SU-DHL-6 (cell line): ENCODE results near the gene ACAP3.

ENCODE experiments used
- H2AFZ ChIP-seq: fragments of 200-600 bp; sonication (generic); 2 replicates; pipeline ENCODE4 v1.6.1; 2014; ENCODE audit warnings: low read depth, mild to moderate bottlenecking, moderate library complexity, mixed read lengths, antibody characterized with exemption, low read length; ENCODE audit not compliant: severe bottlenecking
- H3F3A ChIP-seq: fragments of 200-600 bp; shearing (Covaris generic); 2 replicates; pipeline ENCODE4 v1.6.0; 2016; ENCODE audit warnings: antibody characterized with exemption, mild to moderate bottlenecking; ENCODE audit not compliant: insufficient read depth
- H3K27ac ChIP-seq: fragments of 200-600 bp; sonication (generic); 2 replicates; pipeline ENCODE4 v1.5.1; 2016; ENCODE audit warnings: low read depth, mild to moderate bottlenecking, low read length, moderate library complexity, mixed read lengths
- H3K27me3 ChIP-seq: fragments of 200-600 bp; sonication (generic), shearing (Covaris generic); 2 replicates; pipeline ENCODE4 v1.6.0; 2014; ENCODE audit warnings: mild to moderate bottlenecking, low read length
- H3K36me3 ChIP-seq: fragments of 200-600 bp; sonication (generic); 2 replicates; pipeline ENCODE4 v1.6.1; 2014; ENCODE audit warnings: mild to moderate bottlenecking, low read length, mixed read lengths
- H3K4me2 ChIP-seq: fragments of 300-600, 200-600 bp; shearing (Covaris generic), sonication (generic); 2 replicates; pipeline ENCODE4 v1.6.0; 2014; ENCODE audit warnings: low read length, low read depth, mild to moderate bottlenecking; ENCODE audit not compliant: poor library complexity, severe bottlenecking
- H3K4me3 ChIP-seq: fragments of 200-600 bp; sonication (generic); 2 replicates; pipeline ENCODE4 v1.5.1; 2014; ENCODE audit warnings: antibody characterized with exemption, low read length, mild to moderate bottlenecking, mixed read lengths; ENCODE audit not compliant: insufficient read depth, poor library complexity, severe bottlenecking
- H3K79me2 ChIP-seq: fragments of 200-600 bp; sonication (generic); 2 replicates; pipeline ENCODE4 v1.6.1; 2014; ENCODE audit warnings: mild to moderate bottlenecking, low read length, moderate library complexity; ENCODE audit not compliant: insufficient read depth
- H3K9ac ChIP-seq: fragments of 200-600 bp; sonication (generic); 2 replicates; pipeline ENCODE4 v1.7.0; 2014; ENCODE audit warnings: mild to moderate bottlenecking, low read length
- H3K9me2 ChIP-seq: fragments of 200-600 bp; sonication (generic); replicated peaks from 2 replicates; pipeline ENCODE4 v1.6.1; 2014; ENCODE audit warnings: low read length; ENCODE audit not compliant: insufficient read depth
- H3K9me3 ChIP-seq: fragments of 200-600 bp; sonication (generic); 2 replicates; pipeline ENCODE4 v1.6.1; 2014; ENCODE audit warnings: low read length, mixed read lengths; ENCODE audit not compliant: insufficient read depth
- H4K20me1 ChIP-seq: fragments of 200-600 bp; sonication (generic); 2 replicates; pipeline ENCODE4 v1.6.1; 2014; ENCODE audit warnings: low read depth, mild to moderate bottlenecking, antibody characterized with exemption, low read length, moderate library complexity, mixed read lengths
- CTCF ChIP-seq: fragments of 200-600 bp; sonication (generic); IDR thresholded peaks from one replicate; pipeline ENCODE4 v1.5.1; 2017; ENCODE audit warnings: antibody characterized with exemption, mild to moderate bottlenecking, low read length, moderate library complexity; ENCODE audit not compliant: insufficient read depth, poor library complexity, severe bottlenecking
- EZH2phosphoT487 ChIP-seq: fragments of 200-600 bp; sonication (generic), shearing (Covaris generic); conservative IDR thresholded peaks from 2 replicates; pipeline ENCODE4 v1.6.1; 2018; ENCODE audit warnings: mild to moderate bottlenecking, antibody characterized with exemption, low read length, moderate library complexity, mixed read lengths

ACAP3 gene

GRCh38 chr1:1282998-1283397 is 24.7 kb downstream of the ACAP3 start:
- H3K27me3 ChIP-seq = no peaks in the 10 kb centered on the region
- H3K4me2 ChIP-seq = no peak overlapping the region
- H4K20me1 ChIP-seq = no peaks in the 10 kb centered on the region
- no peaks in the 10 kb centered on the region for H3F3A ChIP-seq
- TF ChIP-seq EZH2phosphoT487 (no peak), CTCF (no peak)
- no peak overlapping the region for H3K9ac ChIP-seq
- H3K9me3 ChIP-seq = no peaks in the 10 kb centered on the region
- no peak overlapping the region for H2AFZ ChIP-seq
- H3K4me3 ChIP-seq = no peak overlapping the region
- H3K9me2 ChIP-seq = no peaks in the 10 kb centered on the region
- no peaks in the 10 kb centered on the region for H3K79me2 ChIP-seq
- H3K36me3 ChIP-seq = no peaks in the 10 kb centered on the region
- H3K27ac ChIP-seq = no peak overlapping the region

GRCh38 chr1:1281533-1282321 is 26.0 kb downstream of the ACAP3 start:
- H3F3A ChIP-seq = no peaks in the 10 kb centered on the region
- H3K27me3 ChIP-seq = no peaks in the 10 kb centered on the region
- no peaks in the 10 kb centered on the region for H3K36me3 ChIP-seq
- H3K27ac ChIP-seq = no peak overlapping the region
- H3K9me2 ChIP-seq = no peaks in the 10 kb centered on the region
- no peak overlapping the region for H3K9ac ChIP-seq
- no peaks in the 10 kb centered on the region for H3K79me2 ChIP-seq
- H3K4me2 ChIP-seq = no peak overlapping the region
- H4K20me1 ChIP-seq = no peaks in the 10 kb centered on the region
- H3K4me3 ChIP-seq = no peak overlapping the region
- H3K9me3 ChIP-seq = no peaks in the 10 kb centered on the region
- no peak overlapping the region for H2AFZ ChIP-seq
- TF ChIP-seq EZH2phosphoT487 = no peak
- no peak for TF ChIP-seq CTCF

GRCh38 chr1:1280782-1281481 is 26.8 kb downstream of the ACAP3 start:
- Histone ChIP-seq H3K79me2 (no peaks in the 10 kb centered on the region), H3K9me3 (no peaks in the 10 kb centered on the region), H3K4me3 (no peak overlapping the region), H4K20me1 (no peaks in the 10 kb centered on the region), H3K27ac (no peak overlapping the region), H3K36me3 (no peaks in the 10 kb centered on the region), H3K9ac (no peak overlapping the region), H2AFZ (no peak overlapping the region), H3F3A (no peaks in the 10 kb centered on the region), H3K4me2 (no peak overlapping the region), H3K9me2 (no peaks in the 10 kb centered on the region), H3K27me3 (no peaks in the 10 kb centered on the region)
- TF ChIP-seq EZH2phosphoT487 (no peak), CTCF (no peak)
